HCT116 (cell line): ENCODE measurements around the gene MOB3B. TPM values are rescaled to one million over a fixed set of nuclear protein-coding genes. Genes with fewer than 3 reads are reported as not detected.

ENCODE experiments used
- ATAC-seq: fragments of 200-7000 bp; cut with Tn5 transposase; 2 replicates; pipeline ENCODE4 v1.9.1; 2020; ENCODE audit warnings: mild to moderate bottlenecking, moderate library complexity
- BruUV-seq: library from RNA; stranded (reverse); fragments of 400-500 nt; replicated peaks from 2 replicates; lab custom pipeline; 2021; lab: Mats Ljungman, UMichigan
- CTCF ChIA-PET: fragments of 300-600 bp; sonication (Branson Sonifier 250); formaldehyde crosslinking; loops from one replicate; lab custom pipeline; 2021; ENCODE audit warnings: antibody characterized with exemption; lab: Charles Lee
- POLR2A ChIA-PET: fragments of 300-600, 350-600 bp; sonication (Branson Sonifier 250); formaldehyde crosslinking; loops from one replicate; lab custom pipeline; 2021; ENCODE audit warnings: antibody characterized with exemption; lab: Charles Lee
- RAD21 ChIA-PET, 2 experiments: fragments of 300-600 bp; sonication (Branson Sonifier 250); formaldehyde crosslinking; loops; one replicate each; lab custom pipeline; 2023; ENCODE audit warnings: low total read pairs in 2 of 2; ENCODE audit not compliant: uncharacterized antibody in 2 of 2, unreplicated experiment in 2 of 2, low non-redundant PET in 1 of 2; lab: Charles Lee
- DNase-seq: peaks from one replicate; pipeline ENCODE4 v3.0.0-alpha.2; 2010; ENCODE audit warnings: low read depth, low spot score
- H2AFZ ChIP-seq: fragments of 200-600 bp; shearing (Covaris generic), sonication (generic); 2 replicates; pipeline ENCODE4 v1.6.1; 2017; ENCODE audit warnings: low read depth, mixed run types, mixed read lengths, antibody characterized with exemption, low read length; ENCODE audit not compliant: poor library complexity, severe bottlenecking
- H3K27ac ChIP-seq: 2 replicates; pipeline ENCODE4 v1.5.1; 2012; ENCODE audit warnings: low read depth, low read length
- H3K27me3 ChIP-seq: fragments of 200-600 bp; sonication (generic); 2 replicates; pipeline ENCODE4 v1.6.1; 2016; ENCODE audit warnings: mixed run types, low read length, mixed read lengths; ENCODE audit not compliant: insufficient read depth
- H3K36me3 ChIP-seq, 2 experiments: fragments of 200-500 bp in 1 of 2; fragments of 200-600 bp in 1 of 2; sonication (Bioruptor generic) in 1 of 2; sonication (generic) in 1 of 2; 2 replicates each; pipeline versions ENCODE4 v1.5.1 to v1.6.1; 2014 to 2016; ENCODE audit warnings: low read length in 2 of 2, inconsistent platforms in 1 of 2, mixed read lengths in 1 of 2, mixed run types in 1 of 2; ENCODE audit not compliant: insufficient read depth in 2 of 2, control insufficient read depth in 1 of 2
- H3K4me1 ChIP-seq, 2 experiments: fragments of 200-600 bp in 1 of 2; sonication (generic) in 1 of 2; 2 replicates each; pipeline versions ENCODE4 v1.5.1 to v1.6.1; 2012 to 2017; ENCODE audit warnings: low read length in 2 of 2, inconsistent platforms in 1 of 2, mild to moderate bottlenecking in 1 of 2, mixed read lengths in 1 of 2, mixed run types in 1 of 2, moderate library complexity in 1 of 2; ENCODE audit not compliant: insufficient read depth in 2 of 2, control insufficient read depth in 1 of 2
- H3K4me2 ChIP-seq: fragments of 200-600 bp; sonication (generic); 2 replicates; pipeline ENCODE4 v1.6.1; 2017; ENCODE audit warnings: mixed run types, low read length, mixed read lengths
- H3K4me3 ChIP-seq, 2 experiments: fragments of 200-600 bp in 1 of 2; sonication (generic) in 1 of 2; replicated peaks in 1 of 2; 2 replicates each; pipeline ENCODE4 v1.5.1; 2011 to 2016; ENCODE audit warnings: low read length in 2 of 2, control low read depth in 1 of 2, low read depth in 1 of 2, mild to moderate bottlenecking in 1 of 2, mixed read lengths in 1 of 2, mixed run types in 1 of 2
- H3K79me2 ChIP-seq: fragments of 200-600 bp; sonication (generic); 2 replicates; pipeline ENCODE4 v1.6.1; 2017; ENCODE audit warnings: mild to moderate bottlenecking, mixed run types, low read length, moderate library complexity, mixed read lengths; ENCODE audit not compliant: insufficient read depth
- H3K9ac ChIP-seq: fragments of 200-600 bp; sonication (generic); 2 replicates; pipeline ENCODE4 v1.6.1; 2016; ENCODE audit warnings: low read length, mixed read lengths
- H3K9me2 ChIP-seq: fragments of 200-600 bp; sonication (generic), shearing (Covaris generic); 2 replicates; pipeline ENCODE4 v1.6.1; 2017; ENCODE audit warnings: mixed run types, mild to moderate bottlenecking, moderate library complexity; ENCODE audit not compliant: insufficient read depth
- H3K9me3 ChIP-seq, 2 experiments: fragments of 200-500 bp in 1 of 2; fragments of 200-600 bp in 1 of 2; sonication (Bioruptor generic) in 1 of 2; sonication (generic) in 1 of 2; 2 replicates each; pipeline ENCODE4 v1.6.1; 2014 to 2017; ENCODE audit warnings: low read length in 2 of 2, mixed read lengths in 2 of 2, inconsistent platforms in 1 of 2, low read depth in 1 of 2, mild to moderate bottlenecking in 1 of 2, mixed run types in 1 of 2, moderate library complexity in 1 of 2; ENCODE audit not compliant: control insufficient read depth in 1 of 2, insufficient read depth in 1 of 2
- H4K20me1 ChIP-seq: fragments of 200-600 bp; sonication (generic), shearing (Covaris generic); 2 replicates; pipeline ENCODE4 v1.6.1; 2017; ENCODE audit warnings: mixed run types, mild to moderate bottlenecking, moderate library complexity; ENCODE audit not compliant: insufficient read depth
- ATF3 ChIP-seq: IDR thresholded peaks from 2 replicates; pipeline ENCODE4 v1.6.1; 2012
- CEBPB ChIP-seq: IDR thresholded peaks from 2 replicates; pipeline ENCODE4 v1.6.1; 2012; ENCODE audit warnings: low read depth
- CTCF ChIP-seq, 3 experiments: fragments of 200-600 bp in 1 of 3; sonication (generic) in 1 of 3; IDR thresholded peaks in 2 of 3; conservative IDR thresholded peaks in 1 of 3; 2 replicates each; pipeline ENCODE4 v1.5.1; 2012 to 2017; ENCODE audit warnings: low read depth in 2 of 3, low read length in 2 of 3, antibody characterized with exemption in 1 of 3, borderline replicate concordance in 1 of 3, control low read depth in 1 of 3, mild to moderate bottlenecking in 1 of 3, mixed read lengths in 1 of 3, mixed run types in 1 of 3, moderate library complexity in 1 of 3; ENCODE audit not compliant: insufficient read depth in 1 of 3
- EZH2 ChIP-seq: fragments of 200-600 bp; sonication (generic); IDR thresholded peaks from 2 replicates; pipeline ENCODE4 v1.6.1; 2017; ENCODE audit warnings: antibody characterized with exemption, mixed run types
- EZH2phosphoT487 ChIP-seq: fragments of 200-600 bp; IDR thresholded peaks from 2 replicates; pipeline ENCODE4 v1.6.1; 2018; ENCODE audit warnings: antibody characterized with exemption, borderline replicate concordance
- FOSL1 ChIP-seq: IDR thresholded peaks from 2 replicates; pipeline ENCODE4 v1.6.1; 2012; ENCODE audit warnings: low read depth
- JUND ChIP-seq: IDR thresholded peaks from 2 replicates; pipeline ENCODE4 v1.6.1; 2012
- RAD21 ChIP-seq: IDR thresholded peaks from 2 replicates; pipeline ENCODE4 v1.6.1; 2012; ENCODE audit warnings: low read depth, mild to moderate bottlenecking
- SRF ChIP-seq: IDR thresholded peaks from 2 replicates; pipeline ENCODE4 v1.6.1; 2012; ENCODE audit warnings: low read depth
- TCF7L2 ChIP-seq: IDR thresholded peaks from 2 replicates; pipeline ENCODE4 v1.7.0; 2011; ENCODE audit warnings: borderline replicate concordance, inconsistent platforms; ENCODE audit not compliant: insufficient read depth, insufficient read length; ENCODE audit errors: extremely low read depth
- YY1 ChIP-seq: IDR thresholded peaks from 2 replicates; pipeline ENCODE4 v1.6.1; 2011; ENCODE audit warnings: low read length, low read depth, moderate library complexity, mild to moderate bottlenecking; ENCODE audit not compliant: insufficient replicate concordance; ENCODE audit errors: extremely low read depth
- ZFX ChIP-seq: fragments of 450-650 bp; IDR thresholded peaks from 2 replicates; pipeline ENCODE4 v1.6.1; 2017
- ZNF274 ChIP-seq: fragments of 200-500 bp; sonication (Bioruptor generic); IDR thresholded peaks from 2 replicates; pipeline ENCODE4 v1.6.1; 2014; ENCODE audit warnings: mild to moderate bottlenecking, low read depth, low read length, inconsistent platforms
- intact Hi-C: fragments of 100-400 bp; cut with micrococcal nuclease; formaldehyde crosslinking; loops from 2 replicates; pipeline ENCODE4 v1.10.0; 2022
- total RNA-seq: library from RNA; stranded (reverse); gene quantifications from one replicate; pipeline ENCODE4 v1.2.1, GENCODE V29; 2021; ENCODE audit not compliant: unreplicated experiment

Gene MOB3B
- total RNA-seq, 1 experiment from 2014 or later = 1.2 TPM

GRCh38 chr9:27293996-27294395 is 235.6 kb downstream of the MOB3B start:
- no peaks in the 10 kb centered on the region for H4K20me1 ChIP-seq
- H3K9me2 ChIP-seq = no peaks in the 10 kb centered on the region
- ATAC-seq (no peak), DNase-seq (no peak)
- no peaks in the 10 kb centered on the region for H3K9me3 ChIP-seq
- RAD21 ChIA-PET = no interaction called here
- H2AFZ ChIP-seq = no peak overlapping the region
- CTCF ChIA-PET = no interaction called here
- H3K4me2 ChIP-seq = no peak overlapping the region
- no TSS peak for BruUV-seq
- H3K4me1 ChIP-seq = no peaks in the 10 kb centered on the region
- no peaks in the 10 kb centered on the region for H3K79me2 ChIP-seq
- no peak overlapping the region for H3K4me3 ChIP-seq
- TF ChIP-seq TCF7L2 (no peak), CTCF (IDR thresholded peaks at IDR 0.05 in 2 of 3, conservative IDR thresholded peaks at IDR 0.05 in 1 of 3; ENCODE audit: borderline replicate concordance in 1 of 3, insufficient read depth in 1 of 3, low read depth in 2 of 3, low read length in 2 of 3) (no peak), EZH2 (no peak), ATF3 (no peak), EZH2phosphoT487 (no peak), ZNF274 (no peak), JUND (no peak), ZFX (no peak), SRF (no peak), YY1 (no peak), FOSL1 (no peak), RAD21 (no peak), CEBPB (no peak)
- no peak overlapping the region for H3K9ac ChIP-seq
- peaks cover 40% of the 10 kb centered on the region for H3K27me3 ChIP-seq
- POLR2A ChIA-PET = no interaction called here
- no peak overlapping the region for H3K27ac ChIP-seq
- H3K36me3 ChIP-seq = no peaks in the 10 kb centered on the region
- intact Hi-C loops = no loop called here
